CD14-positive monocyte (primary cell): Measurements from ENCODE around the gene PSORS1C2. TPM values are rescaled to one million over a fixed set of nuclear protein-coding genes. Genes with fewer than 3 reads are reported as not detected.

Source experiments
- DNase-seq, 3 donors: peaks; one replicate each; pipeline ENCODE4 v3.0.0-alpha.2; 2011 to 2022
- H2AFZ ChIP-seq: 2 replicates; pipeline ENCODE4 v1.6.0; 2012; ENCODE audit warnings: mild to moderate bottlenecking, low read depth, low read length, inconsistent platforms; ENCODE audit not compliant: insufficient read depth, poor library complexity, severe bottlenecking
- H3K27ac ChIP-seq, 2 donors: 1 replicate in 1 of 2; 2 replicates in 1 of 2; pipeline ENCODE4 v1.5.1; 2012 to 2013; ENCODE audit warnings: low read length in 2 of 2, control low read depth in 1 of 2, inconsistent platforms in 1 of 2, low read depth in 1 of 2, mild to moderate bottlenecking in 1 of 2
- H3K27me3 ChIP-seq, 2 donors: one replicate each; pipeline versions ENCODE4 v1.6.0 to v1.6.1; 2011 to 2013; ENCODE audit warnings: low read length in 2 of 2; ENCODE audit not compliant: control insufficient read depth in 2 of 2, insufficient read depth in 2 of 2
- H3K36me3 ChIP-seq, 2 donors: replicated peaks in 1 of 2; 1 replicate in 1 of 2; 2 replicates in 1 of 2; pipeline versions ENCODE4 v1.5.1 to v1.6.1; 2012 to 2013; ENCODE audit warnings: low read length in 2 of 2, control low read depth in 1 of 2, inconsistent platforms in 1 of 2, mild to moderate bottlenecking in 1 of 2; ENCODE audit not compliant: insufficient read depth in 2 of 2, control insufficient read depth in 1 of 2
- H3K4me1 ChIP-seq, 2 donors: 1 replicate in 1 of 2; 2 replicates in 1 of 2; pipeline versions ENCODE4 v1.5.1 to v1.6.1; 2012 to 2013; ENCODE audit warnings: low read length in 2 of 2, control low read depth in 1 of 2, inconsistent platforms in 1 of 2, mild to moderate bottlenecking in 1 of 2, moderate library complexity in 1 of 2; ENCODE audit not compliant: insufficient read depth in 2 of 2, control insufficient read depth in 1 of 2
- H3K4me2 ChIP-seq: replicated peaks from 2 replicates; pipeline ENCODE3; 2012; ENCODE audit warnings: low read length, moderate library complexity, mild to moderate bottlenecking; ENCODE audit not compliant: poor library complexity, severe bottlenecking; ENCODE audit errors: extremely low read depth
- H3K4me3 ChIP-seq, 3 experiments: fragments of 200-600 bp in 1 of 3; sonication (generic) in 1 of 3; replicated peaks in 1 of 3; 1 replicate in 2 of 3; 2 replicates in 1 of 3; pipeline ENCODE4 v1.5.1; 2011 to 2013; ENCODE audit warnings: low read length in 3 of 3, mild to moderate bottlenecking in 3 of 3, control low read depth in 2 of 3, low read depth in 2 of 3, inconsistent platforms in 1 of 3, moderate library complexity in 1 of 3
- H3K79me2 ChIP-seq: 2 replicates; pipeline ENCODE4 v1.6.0; 2012; ENCODE audit warnings: mild to moderate bottlenecking, control low read depth, inconsistent platforms, low read length, moderate library complexity; ENCODE audit not compliant: insufficient read depth
- H3K9ac ChIP-seq: 2 replicates; pipeline ENCODE4 v1.6.0; 2017; ENCODE audit warnings: low read length, mild to moderate bottlenecking; ENCODE audit not compliant: insufficient read depth, poor library complexity, severe bottlenecking
- H3K9me3 ChIP-seq, 2 donors: replicated peaks in 1 of 2; 1 replicate in 1 of 2; 2 replicates in 1 of 2; pipeline versions ENCODE4 v1.5.1 to v1.6.1; 2012 to 2013; ENCODE audit warnings: low read length in 2 of 2, control low read depth in 1 of 2; ENCODE audit not compliant: control insufficient read depth in 1 of 2, insufficient read depth in 1 of 2
- H4K20me1 ChIP-seq: 2 replicates; pipeline ENCODE4 v1.6.0; 2012; ENCODE audit warnings: mild to moderate bottlenecking, low read length, control low read depth, moderate library complexity; ENCODE audit not compliant: insufficient read depth
- H3K27ac Mint-ChIP-seq, 7 donors: one replicate each; pipeline ENCODE4 v1.8.0; 2020; ENCODE audit warnings: mild to moderate bottlenecking in 7 of 7, mixed read lengths in 7 of 7, moderate library complexity in 6 of 7, inconsistent platforms in 2 of 7
- H3K27me3 Mint-ChIP-seq, 3 donors: one replicate each; pipeline ENCODE4 v1.8.0; 2021 to 2022; ENCODE audit warnings: low read depth in 3 of 3, mild to moderate bottlenecking in 3 of 3, mixed read lengths in 3 of 3, moderate library complexity in 3 of 3, inconsistent platforms in 1 of 3
- H3K36me3 Mint-ChIP-seq, 2 donors: one replicate each; pipeline ENCODE4 v1.8.0; 2020; ENCODE audit warnings: mixed read lengths in 2 of 2, inconsistent platforms in 1 of 2, mild to moderate bottlenecking in 1 of 2
- H3K4me1 Mint-ChIP-seq: one replicate; pipeline ENCODE4 v1.8.0; 2020; ENCODE audit warnings: mild to moderate bottlenecking, mixed read lengths
- H3K4me3 Mint-ChIP-seq, 2 donors: one replicate each; pipeline ENCODE4 v1.8.0; 2020; ENCODE audit warnings: mild to moderate bottlenecking in 2 of 2, mixed read lengths in 2 of 2, moderate library complexity in 1 of 2
- H3K9me3 Mint-ChIP-seq, 7 donors: one replicate each; pipeline ENCODE4 v1.8.0; 2020 to 2022; ENCODE audit warnings: mixed read lengths in 7 of 7, mild to moderate bottlenecking in 6 of 7, moderate library complexity in 6 of 7, inconsistent platforms in 2 of 7
- WGBS: methylation state at CpG from one replicate; pipeline ENCODE4 v1.1.5; 2013; ENCODE audit warnings: missing lambda C conversion rate; ENCODE audit not compliant: insufficient coverage; 5-methylcytosine and 5-hydroxymethylcytosine counted together
- intact Hi-C, 2 donors: fragments of 100-400 bp; cut with micrococcal nuclease; formaldehyde crosslinking; loops; one replicate each; pipeline versions ENCODE4 v1.15.0 to v1.15.1; 2023
- polyA plus RNA-seq, 3 donors: library from polyadenylated mRNA; depleted of rRNA in 1 of 3; unstranded in 2 of 3; stranded (reverse) in 1 of 3; fragments of 300-500 nt in 2 of 3; fragments of >200 nt in 1 of 3; fragmentation: Illumina TruSeq in 2 of 3; gene quantifications; 1 replicate in 2 of 3; 2 replicates in 1 of 3; pipeline ENCODE4 v1.2.3, GENCODE V29; 2012 to 2021
- TF ChIP-seq, protein P1 (sequence below): fragments of 200-600 bp; IDR thresholded peaks from one replicate; pipeline ENCODE4 v1.8.0; 2022; ENCODE audit warnings: antibody characterized with exemption, mild to moderate bottlenecking

The PSORS1C2 gene
- polyA plus RNA-seq, 3 donors: not detected

DNA sequence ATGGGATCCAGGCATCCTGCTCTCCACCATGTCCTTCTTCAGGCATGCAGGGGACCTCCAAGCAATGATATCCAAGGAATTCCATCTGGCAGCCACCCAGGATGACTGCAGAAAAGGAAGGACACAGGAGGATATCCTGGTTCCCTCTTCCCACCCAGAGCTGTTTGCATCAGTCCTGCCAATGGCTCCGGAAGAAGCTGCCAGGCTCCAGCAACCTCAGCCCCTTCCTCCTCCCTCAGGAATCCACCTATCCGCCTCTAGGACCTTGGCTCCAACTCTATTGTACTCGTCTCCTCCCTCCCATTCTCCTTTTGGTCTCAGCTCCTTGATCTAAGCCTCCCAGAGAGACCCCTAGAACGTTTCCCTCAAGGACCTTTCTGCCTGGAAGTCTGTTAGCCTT, 733 bp upstream of the PSORS1C2 start:
- no peak overlapping the region for H3K4me2 ChIP-seq
- TF ChIP-seq, protein P1, sequence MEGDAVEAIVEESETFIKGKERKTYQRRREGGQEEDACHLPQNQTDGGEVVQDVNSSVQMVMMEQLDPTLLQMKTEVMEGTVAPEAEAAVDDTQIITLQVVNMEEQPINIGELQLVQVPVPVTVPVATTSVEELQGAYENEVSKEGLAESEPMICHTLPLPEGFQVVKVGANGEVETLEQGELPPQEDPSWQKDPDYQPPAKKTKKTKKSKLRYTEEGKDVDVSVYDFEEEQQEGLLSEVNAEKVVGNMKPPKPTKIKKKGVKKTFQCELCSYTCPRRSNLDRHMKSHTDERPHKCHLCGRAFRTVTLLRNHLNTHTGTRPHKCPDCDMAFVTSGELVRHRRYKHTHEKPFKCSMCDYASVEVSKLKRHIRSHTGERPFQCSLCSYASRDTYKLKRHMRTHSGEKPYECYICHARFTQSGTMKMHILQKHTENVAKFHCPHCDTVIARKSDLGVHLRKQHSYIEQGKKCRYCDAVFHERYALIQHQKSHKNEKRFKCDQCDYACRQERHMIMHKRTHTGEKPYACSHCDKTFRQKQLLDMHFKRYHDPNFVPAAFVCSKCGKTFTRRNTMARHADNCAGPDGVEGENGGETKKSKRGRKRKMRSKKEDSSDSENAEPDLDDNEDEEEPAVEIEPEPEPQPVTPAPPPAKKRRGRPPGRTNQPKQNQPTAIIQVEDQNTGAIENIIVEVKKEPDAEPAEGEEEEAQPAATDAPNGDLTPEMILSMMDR: no peak
- H3K9me3 Mint-ChIP-seq: peaks cover 0 to 3% (median 0%) of the 10 kb centered on the region in 7 donors
- H3K4me1 ChIP-seq: peaks cover 0 to 6% of the 10 kb centered on the region in 2 donors
- peaks cover 10 to 20% of the 10 kb centered on the region in 2 donors for H3K36me3 ChIP-seq
- H3K27ac ChIP-seq: no peak overlapping the region
- intact Hi-C loops: no loop called here
- no peak overlapping the region for H3K27ac Mint-ChIP-seq
- no peak overlapping the region for H3K4me3 ChIP-seq
- 89% methylated on average over 4 of the region's 4 CpGs for WGBS
- H3K27me3 Mint-ChIP-seq: peaks cover 0 to 13% (median 2%) of the 10 kb centered on the region in 3 donors
- H3K27me3 ChIP-seq: peaks cover 0 to 3% of the 10 kb centered on the region in 2 donors
- no peak overlapping the region for H3K9ac ChIP-seq
- H3K36me3 Mint-ChIP-seq: peaks cover 8 to 9% of the 10 kb centered on the region in 2 donors
- no peaks in the 10 kb centered on the region for H3K9me3 ChIP-seq
- DNase-seq: no peak
- no peaks in the 10 kb centered on the region for H3K79me2 ChIP-seq
- peaks cover 6% of the 10 kb centered on the region for H3K4me1 Mint-ChIP-seq
- H3K4me3 Mint-ChIP-seq: no peak overlapping the region
- no peaks in the 10 kb centered on the region for H4K20me1 ChIP-seq
- no peak overlapping the region for H2AFZ ChIP-seq

DNA sequence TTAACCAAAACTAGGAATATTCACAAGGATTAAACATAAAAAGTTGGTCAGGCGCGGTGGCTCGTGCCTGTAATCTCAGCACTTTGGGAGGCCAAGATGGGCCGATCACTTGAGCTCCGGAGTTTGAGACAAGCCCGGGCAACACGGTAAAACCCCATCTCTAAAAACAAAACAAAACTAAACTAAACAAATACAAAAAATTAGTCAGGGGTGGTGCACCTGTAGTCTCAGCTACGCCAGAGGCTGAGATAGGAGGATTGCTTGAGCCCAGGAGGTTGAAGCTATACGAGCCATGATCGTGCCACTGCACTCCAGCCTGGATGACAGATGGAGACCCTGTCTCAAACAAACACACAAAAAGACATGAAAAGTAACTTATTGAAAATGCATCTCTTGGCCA, 3.2 kb downstream of the PSORS1C2 start:
- WGBS: no CpG with 5 or more reads among the region's 10 CpGs
- Histone ChIP-seq H3K4me1 (peaks cover 0 to 6% of the 10 kb centered on the region in 2 donors), H3K9me3 (no peaks in the 10 kb centered on the region), H3K9ac (no peak overlapping the region), H3K79me2 (no peaks in the 10 kb centered on the region), H3K4me2 (no peak overlapping the region), H3K27me3 (peaks cover 0 to 3% of the 10 kb centered on the region in 2 donors), H4K20me1 (no peaks in the 10 kb centered on the region), H3K36me3 (no peaks in the 10 kb centered on the region), H3K27ac (no peak overlapping the region), H3K4me3 (no peak overlapping the region), H2AFZ (no peak overlapping the region)
- H3K36me3 Mint-ChIP-seq: no peaks in the 10 kb centered on the region
- intact Hi-C loops: loop anchor here (2.0 kb wide), 2 partner anchors 57 to 231 kb away; no protein-coding TSS in a partner anchor
- no peak for DNase-seq
- TF ChIP-seq, protein P1: no peak
- peaks cover 0 to 3% (median 0%) of the 10 kb centered on the region in 7 donors for H3K9me3 Mint-ChIP-seq
- peaks cover 0 to 15% (median 2%) of the 10 kb centered on the region in 3 donors for H3K27me3 Mint-ChIP-seq
- H3K4me3 Mint-ChIP-seq: no peak overlapping the region
- H3K4me1 Mint-ChIP-seq: peaks cover 6% of the 10 kb centered on the region
- no peak overlapping the region for H3K27ac Mint-ChIP-seq
